ENCODE data around the gene KLHL25. TPM values are rescaled to one million over a fixed set of nuclear protein-coding genes. Genes with fewer than 3 reads are reported as not detected.

KLHL25 gene
- total RNA-seq, 1 donor from 2014 or later: 4.7 TPM

GRCh38 chr15:85743392-85744055, 51.2 kb downstream of the KLHL25 start:
- DNase-seq (no peak), ATAC-seq (no peak)
- Histone ChIP-seq H3K4me3 (no peak overlapping the region), H3K27ac (no peak overlapping the region), H3K4me1 (peaks cover under 1% of the 10 kb centered on the region), H3K9me3 (no peaks in the 10 kb centered on the region), H3K27me3 (no peaks in the 10 kb centered on the region), H3K36me3 (peaks cover 98% of the 10 kb centered on the region)
- no peak for TF ChIP-seq CTCF (IDR thresholded peaks at IDR 0.05)
- intact Hi-C loops (cut with DNase I): no loop called here

- Histone ChIP-seq H3K9me3 (no peaks in the 10 kb centered on the region), H3K27me3 (no peaks in the 10 kb centered on the region), H3K4me1 (no peaks in the 10 kb centered on the region), H3K4me3 (no peak overlapping the region), H3K27ac (no peak overlapping the region), H3K36me3 (peaks cover 96% of the 10 kb centered on the region)
- DNase-seq: no peak
- ATAC-seq: peak; percentile 29
- intact Hi-C loops (cut with DNase I): no loop called here
- TF ChIP-seq CTCF (IDR thresholded peaks at IDR 0.05): no peak
These were observed 52.4 kb downstream of the KLHL25 start for GRCh38 chr15:85742186-85742821.

- ATAC-seq: no peak
- Histone ChIP-seq H3K36me3 (peaks cover 96% of the 10 kb centered on the region), H3K27ac (no peak overlapping the region)
These were observed 53.1 kb downstream of the KLHL25 start for GRCh38 chr15:85741662-85742061.

GRCh38 chr15:85741021-85741421, 53.7 kb downstream of the KLHL25 start:
- Histone ChIP-seq H3K4me1 (no peaks in the 10 kb centered on the region), H3K4me3 (no peak overlapping the region), H3K27me3 (no peaks in the 10 kb centered on the region), H3K9me3 (no peaks in the 10 kb centered on the region), H3K27ac (no peak overlapping the region), H3K36me3 (peaks cover 96% of the 10 kb centered on the region)
- intact Hi-C loops (cut with DNase I): no loop called here
- TF ChIP-seq CTCF (IDR thresholded peaks at IDR 0.05): no peak
- DNase-seq: no peak
- no peak for ATAC-seq

More at GRCh38 chr15:85741662-85742061, 53.1 kb downstream of the KLHL25 start:
- DNase-seq: no peak
- Histone ChIP-seq H3K4me3 (no peak overlapping the region), H3K27me3 (no peaks in the 10 kb centered on the region), H3K4me1 (no peaks in the 10 kb centered on the region), H3K9me3 (no peaks in the 10 kb centered on the region)
- intact Hi-C loops (cut with DNase I): no loop called here
- TF ChIP-seq CTCF (IDR thresholded peaks at IDR 0.05): no peak

- intact Hi-C loops (cut with DNase I): loop anchor here (10.0 kb wide), 1 partner anchor 98 kb away; no protein-coding TSS in a partner anchor
- Histone ChIP-seq H3K27me3 (no peaks in the 10 kb centered on the region), H3K36me3 (peaks cover 93% of the 10 kb centered on the region), H3K4me3 (no peak overlapping the region), H3K9me3 (no peaks in the 10 kb centered on the region), H3K27ac (no peak overlapping the region), H3K4me1 (no peaks in the 10 kb centered on the region)
- DNase-seq (no peak), ATAC-seq (no peak)
- TF ChIP-seq CTCF (IDR thresholded peaks at IDR 0.05): no peak
These were observed 57.7 kb downstream of the KLHL25 start for GRCh38 chr15:85737061-85737460.

All from upper lobe of right lung (tissue), 1 donor.